HepG2 (cell line): ENCODE results near the gene INTS2.

ENCODE experiments used
- BRCA1 ChIP-seq: sonication (generic); formaldehyde crosslinking; IDR thresholded peaks from 2 replicates; pipeline ENCODE4 v1.4.0; 2020; ENCODE audit warnings: missing genetic modification reagents
- CBX5 ChIP-seq: sonication (generic); formaldehyde crosslinking; IDR thresholded peaks from 2 replicates; pipeline ENCODE4 v1.4.0; 2020; ENCODE audit warnings: missing genetic modification reagents, borderline replicate concordance
- CTCF ChIP-seq: sonication (generic); formaldehyde crosslinking; IDR thresholded peaks from 2 replicates; pipeline ENCODE4 v1.5.0; 2020; ENCODE audit warnings: mild to moderate bottlenecking, missing genetic modification reagents, moderate library complexity
- MAFK ChIP-seq, 2 experiments: IDR thresholded peaks in 1 of 2; conservative IDR thresholded peaks in 1 of 2; 2 replicates each; pipeline ENCODE4 v1.6.1; 2011; ENCODE audit warnings: improper control_type of control experiment in 2 of 2, low read length in 2 of 2
- SIN3B ChIP-seq: fragments of 150-350 bp; IDR thresholded peaks from 2 replicates; pipeline ENCODE4 v1.6.1; 2014; ENCODE audit warnings: low read length
- ZNF609 ChIP-seq: sonication (generic); formaldehyde crosslinking; IDR thresholded peaks from 2 replicates; pipeline ENCODE4 v1.4.0; 2020; ENCODE audit warnings: mild to moderate bottlenecking, missing genetic modification reagents, borderline replicate concordance
- ZSCAN25 ChIP-seq: sonication (generic); formaldehyde crosslinking; IDR thresholded peaks from 2 replicates; pipeline ENCODE4 v1.8.0; 2022; ENCODE audit warnings: mild to moderate bottlenecking, missing genetic modification reagents
- TF ChIP-seq, protein P1 (sequence below): sonication (generic); formaldehyde crosslinking; IDR thresholded peaks from 2 replicates; pipeline ENCODE4 v1.9.0; 2022; ENCODE audit warnings: low read depth, missing genetic modification reagents

GRCh38 chr17:61817452-61817851 lies 110.3 kb downstream of the INTS2 start:
- no peak for TF ChIP-seq BRCA1 (CRISPR knock-in tag)
- TF ChIP-seq MAFK (conservative IDR thresholded peaks at IDR 0.05 in 1 of 2, IDR thresholded peaks at IDR 0.05 in 1 of 2; ENCODE audit: low read length in 2 of 2), result no peak
- no peak for TF ChIP-seq ZSCAN25 (CRISPR knock-in tag)
- TF ChIP-seq CBX5 (CRISPR knock-in tag), result no peak
- TF ChIP-seq, protein P1, sequence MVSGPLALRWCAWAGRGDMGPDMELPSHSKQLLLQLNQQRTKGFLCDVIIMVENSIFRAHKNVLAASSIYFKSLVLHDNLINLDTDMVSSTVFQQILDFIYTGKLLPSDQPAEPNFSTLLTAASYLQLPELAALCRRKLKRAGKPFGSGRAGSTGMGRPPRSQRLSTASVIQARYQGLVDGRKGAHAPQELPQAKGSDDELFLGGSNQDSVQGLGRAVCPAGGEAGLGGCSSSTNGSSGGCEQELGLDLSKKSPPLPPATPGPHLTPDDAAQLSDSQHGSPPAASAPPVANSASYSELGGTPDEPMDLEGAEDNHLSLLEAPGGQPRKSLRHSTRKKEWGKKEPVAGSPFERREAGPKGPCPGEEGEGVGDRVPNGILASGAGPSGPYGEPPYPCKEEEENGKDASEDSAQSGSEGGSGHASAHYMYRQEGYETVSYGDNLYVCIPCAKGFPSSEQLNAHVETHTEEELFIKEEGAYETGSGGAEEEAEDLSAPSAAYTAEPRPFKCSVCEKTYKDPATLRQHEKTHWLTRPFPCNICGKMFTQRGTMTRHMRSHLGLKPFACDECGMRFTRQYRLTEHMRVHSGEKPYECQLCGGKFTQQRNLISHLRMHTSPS (CRISPR knock-in tag), result no peak
- TF ChIP-seq ZNF609, result no peak
- no peak for TF ChIP-seq SIN3B
- no peak for TF ChIP-seq CTCF (CRISPR knock-in tag)
